Raji (cell line): Measurements from ENCODE around the gene GALNT12.

Experiments used
- POLR2A ChIP-seq: IDR thresholded peaks from 2 replicates; pipeline ENCODE4 v1.6.1; 2011; ENCODE audit warnings: low read depth, low read length, control low read depth; ENCODE audit not compliant: insufficient read depth

Gene GALNT12

GRCh38 chr9:98831696-98832095 is 24.2 kb downstream of the GALNT12 start:
- TF ChIP-seq POLR2A, result no peak

GRCh38 chr9:98832768-98833089 is 25.3 kb downstream of the GALNT12 start:
- TF ChIP-seq POLR2A, result no peak

- no peak for TF ChIP-seq POLR2A
Measured at GRCh38 chr9:98833090-98833956, 25.9 kb downstream of the GALNT12 start.

- TF ChIP-seq POLR2A, result no peak
Measured at GRCh38 chr9:98834386-98834785, 26.9 kb downstream of the GALNT12 start.

- TF ChIP-seq POLR2A, result no peak
Measured at GRCh38 chr9:98836206-98836605, 28.7 kb downstream of the GALNT12 start.

GRCh38 chr9:98837516-98837915 is 30.0 kb downstream of the GALNT12 start:
- TF ChIP-seq POLR2A, result no peak

- no peak for TF ChIP-seq POLR2A
Measured at GRCh38 chr9:98838155-98838867, 30.8 kb downstream of the GALNT12 start.

GRCh38 chr9:98838868-98839565 is 31.5 kb downstream of the GALNT12 start:
- TF ChIP-seq POLR2A, result no peak

- no peak for TF ChIP-seq POLR2A
Measured at GRCh38 chr9:98839724-98840123, 32.3 kb downstream of the GALNT12 start.

- TF ChIP-seq POLR2A, result no peak
Measured at GRCh38 chr9:98842510-98842909, 35.0 kb downstream of the GALNT12 start.

GRCh38 chr9:98846081-98846480 is 38.6 kb downstream of the GALNT12 start:
- TF ChIP-seq POLR2A, result no peak

GRCh38 chr9:98846879-98847278 is 39.4 kb downstream of the GALNT12 start:
- TF ChIP-seq POLR2A, result no peak

GRCh38 chr9:98848450-98849149 is 41.1 kb downstream of the GALNT12 start:
- TF ChIP-seq POLR2A, result no peak

- TF ChIP-seq POLR2A, result no peak
Measured at GRCh38 chr9:98849563-98849962, 42.1 kb downstream of the GALNT12 start.
